Measurements from ENCODE around the gene PINK1. TPM values are rescaled to one million over a fixed set of nuclear protein-coding genes. Genes with fewer than 3 reads are reported as not detected.

Gene PINK1
- total and polyA plus RNA-seq, 2 of the 13 experiments (the other 11 are each of a cell fraction or from before 2014, with no cell fraction given) = 15.3 to 16.1 TPM

DNA sequence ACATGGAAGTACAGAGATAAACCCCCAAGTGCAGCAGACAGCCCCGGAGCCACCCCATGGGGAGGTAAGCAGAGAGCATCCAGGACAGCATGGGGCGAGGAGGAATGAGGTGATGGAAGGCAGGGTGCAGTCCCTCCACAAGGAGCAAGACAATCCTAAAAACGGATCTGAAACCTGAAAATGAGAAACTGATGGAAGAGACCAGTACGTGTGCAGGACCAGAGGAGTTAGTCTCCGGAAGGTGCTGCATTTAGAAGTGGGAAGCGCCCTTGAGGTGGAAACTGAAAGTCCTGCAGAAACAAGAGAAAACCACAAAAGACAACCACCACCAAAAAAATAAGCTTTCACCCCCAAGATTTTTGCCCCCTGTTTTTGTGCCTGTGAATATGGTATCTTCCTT, 45.3 kb downstream of the PINK1 start:
- CTCF ChIA-PET (ENCODE audit: low intra/inter-chr PET ratio, low total read pairs) = no interaction called here
- FAIRE-seq = no peak
- TF ChIP-seq, protein P1, sequence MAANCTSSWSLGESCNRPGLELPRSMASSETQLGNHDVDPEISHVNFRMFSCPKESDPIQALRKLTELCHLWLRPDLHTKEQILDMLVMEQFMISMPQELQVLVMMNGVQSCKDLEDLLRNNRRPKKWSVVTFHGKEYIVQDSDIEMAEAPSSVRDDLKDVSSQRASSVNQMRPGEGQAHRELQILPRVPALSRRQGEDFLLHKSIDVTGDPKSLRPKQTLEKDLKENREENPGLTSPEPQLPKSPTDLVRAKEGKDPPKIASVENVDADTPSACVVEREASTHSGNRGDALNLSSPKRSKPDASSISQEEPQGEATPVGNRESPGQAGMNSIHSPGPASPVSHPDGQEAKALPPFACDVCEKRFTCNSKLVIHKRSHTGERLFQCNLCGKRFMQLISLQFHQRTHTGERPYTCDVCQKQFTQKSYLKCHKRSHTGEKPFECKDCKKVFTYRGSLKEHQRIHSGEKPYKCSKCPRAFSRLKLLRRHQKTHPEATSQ (CRISPR knock-in tag; IDR thresholded peaks at IDR 0.05; ENCODE audit: borderline replicate concordance) = no peak
- TF ChIP-seq, protein P2, sequence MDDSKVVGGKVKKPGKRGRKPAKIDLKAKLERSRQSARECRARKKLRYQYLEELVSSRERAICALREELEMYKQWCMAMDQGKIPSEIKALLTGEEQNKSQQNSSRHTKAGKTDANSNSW (CRISPR knock-in tag; IDR thresholded peaks at IDR 0.05; ENCODE audit: borderline replicate concordance) = no peak
- TF ChIP-seq ZNF773 (CRISPR knock-in tag; IDR thresholded peaks at IDR 0.05; ENCODE audit: borderline replicate concordance) (no peak), ZNF264 (CRISPR knock-in tag; IDR thresholded peaks at IDR 0.05) (no peak), ZBTB7A (CRISPR knock-in tag; IDR thresholded peaks at IDR 0.05) (no peak), ETV5 (CRISPR knock-in tag; IDR thresholded peaks at IDR 0.05; ENCODE audit: borderline replicate concordance) (no peak), ZNF143 (CRISPR knock-in tag; IDR thresholded peaks at IDR 0.05) (no peak), MBNL3 (CRISPR knock-in tag; conservative IDR thresholded peaks at IDR 0.05) (no peak), CENPT (CRISPR knock-in tag; IDR thresholded peaks at IDR 0.05; ENCODE audit: low read depth) (no peak), PHF21A (CRISPR knock-in tag; IDR thresholded peaks at IDR 0.05) (no peak), SKI (IDR thresholded peaks at IDR 0.05; ENCODE audit: partially characterized antibody) (no peak), ZBTB3 (CRISPR knock-in tag; IDR thresholded peaks at IDR 0.05; ENCODE audit: borderline replicate concordance, low read depth) (no peak)
- TF ChIP-seq, protein P3, sequence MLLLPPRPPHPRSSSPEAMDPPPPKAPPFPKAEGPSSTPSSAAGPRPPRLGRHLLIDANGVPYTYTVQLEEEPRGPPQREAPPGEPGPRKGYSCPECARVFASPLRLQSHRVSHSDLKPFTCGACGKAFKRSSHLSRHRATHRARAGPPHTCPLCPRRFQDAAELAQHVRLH (CRISPR knock-in tag; IDR thresholded peaks at IDR 0.05; ENCODE audit: borderline replicate concordance, low read depth) = no peak
- TF ChIP-seq, protein P4, sequence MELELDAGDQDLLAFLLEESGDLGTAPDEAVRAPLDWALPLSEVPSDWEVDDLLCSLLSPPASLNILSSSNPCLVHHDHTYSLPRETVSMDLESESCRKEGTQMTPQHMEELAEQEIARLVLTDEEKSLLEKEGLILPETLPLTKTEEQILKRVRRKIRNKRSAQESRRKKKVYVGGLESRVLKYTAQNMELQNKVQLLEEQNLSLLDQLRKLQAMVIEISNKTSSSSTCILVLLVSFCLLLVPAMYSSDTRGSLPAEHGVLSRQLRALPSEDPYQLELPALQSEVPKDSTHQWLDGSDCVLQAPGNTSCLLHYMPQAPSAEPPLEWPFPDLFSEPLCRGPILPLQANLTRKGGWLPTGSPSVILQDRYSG (CRISPR knock-in tag; IDR thresholded peaks at IDR 0.05) = no peak
- TF ChIP-seq, protein P5, sequence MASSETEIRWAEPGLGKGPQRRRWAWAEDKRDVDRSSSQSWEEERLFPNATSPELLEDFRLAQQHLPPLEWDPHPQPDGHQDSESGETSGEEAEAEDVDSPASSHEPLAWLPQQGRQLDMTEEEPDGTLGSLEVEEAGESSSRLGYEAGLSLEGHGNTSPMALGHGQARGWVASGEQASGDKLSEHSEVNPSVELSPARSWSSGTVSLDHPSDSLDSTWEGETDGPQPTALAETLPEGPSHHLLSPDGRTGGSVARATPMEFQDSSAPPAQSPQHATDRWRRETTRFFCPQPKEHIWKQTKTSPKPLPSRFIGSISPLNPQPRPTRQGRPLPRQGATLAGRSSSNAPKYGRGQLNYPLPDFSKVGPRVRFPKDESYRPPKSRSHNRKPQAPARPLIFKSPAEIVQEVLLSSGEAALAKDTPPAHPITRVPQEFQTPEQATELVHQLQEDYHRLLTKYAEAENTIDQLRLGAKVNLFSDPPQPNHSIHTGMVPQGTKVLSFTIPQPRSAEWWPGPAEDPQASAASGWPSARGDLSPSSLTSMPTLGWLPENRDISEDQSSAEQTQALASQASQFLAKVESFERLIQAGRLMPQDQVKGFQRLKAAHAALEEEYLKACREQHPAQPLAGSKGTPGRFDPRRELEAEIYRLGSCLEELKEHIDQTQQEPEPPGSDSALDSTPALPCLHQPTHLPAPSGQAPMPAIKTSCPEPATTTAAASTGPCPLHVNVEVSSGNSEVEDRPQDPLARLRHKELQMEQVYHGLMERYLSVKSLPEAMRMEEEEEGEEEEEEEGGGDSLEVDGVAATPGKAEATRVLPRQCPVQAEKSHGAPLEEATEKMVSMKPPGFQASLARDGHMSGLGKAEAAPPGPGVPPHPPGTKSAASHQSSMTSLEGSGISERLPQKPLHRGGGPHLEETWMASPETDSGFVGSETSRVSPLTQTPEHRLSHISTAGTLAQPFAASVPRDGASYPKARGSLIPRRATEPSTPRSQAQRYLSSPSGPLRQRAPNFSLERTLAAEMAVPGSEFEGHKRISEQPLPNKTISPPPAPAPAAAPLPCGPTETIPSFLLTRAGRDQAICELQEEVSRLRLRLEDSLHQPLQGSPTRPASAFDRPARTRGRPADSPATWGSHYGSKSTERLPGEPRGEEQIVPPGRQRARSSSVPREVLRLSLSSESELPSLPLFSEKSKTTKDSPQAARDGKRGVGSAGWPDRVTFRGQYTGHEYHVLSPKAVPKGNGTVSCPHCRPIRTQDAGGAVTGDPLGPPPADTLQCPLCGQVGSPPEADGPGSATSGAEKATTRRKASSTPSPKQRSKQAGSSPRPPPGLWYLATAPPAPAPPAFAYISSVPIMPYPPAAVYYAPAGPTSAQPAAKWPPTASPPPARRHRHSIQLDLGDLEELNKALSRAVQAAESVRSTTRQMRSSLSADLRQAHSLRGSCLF (CRISPR knock-in tag; IDR thresholded peaks at IDR 0.05; ENCODE audit: borderline replicate concordance) = no peak
- TF ChIP-seq, protein P6, sequence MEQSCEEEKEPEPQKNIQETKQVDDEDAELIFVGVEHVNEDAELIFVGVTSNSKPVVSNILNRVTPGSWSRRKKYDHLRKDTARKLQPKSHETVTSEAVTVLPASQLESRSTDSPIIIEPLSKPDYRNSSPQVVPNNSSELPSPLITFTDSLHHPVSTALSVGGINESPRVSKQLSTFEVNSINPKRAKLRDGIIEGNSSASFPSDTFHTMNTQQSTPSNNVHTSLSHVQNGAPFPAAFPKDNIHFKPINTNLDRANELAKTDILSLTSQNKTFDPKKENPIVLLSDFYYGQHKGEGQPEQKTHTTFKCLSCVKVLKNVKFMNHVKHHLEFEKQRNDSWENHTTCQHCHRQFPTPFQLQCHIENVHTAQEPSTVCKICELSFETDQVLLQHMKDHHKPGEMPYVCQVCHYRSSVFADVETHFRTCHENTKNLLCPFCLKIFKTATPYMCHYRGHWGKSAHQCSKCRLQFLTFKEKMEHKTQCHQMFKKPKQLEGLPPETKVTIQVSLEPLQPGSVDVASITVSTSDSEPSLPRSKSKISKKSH (CRISPR knock-in tag; IDR thresholded peaks at IDR 0.05; ENCODE audit: borderline replicate concordance) = no peak

More for the DNA sequence above, 45.3 kb downstream of the PINK1 start:
- POLR2A ChIA-PET = no interaction called here
- no peak overlapping the region for H3K27ac ChIP-seq (ENCODE audit: extremely low read length, insufficient read depth, low read length)
- ATAC-seq (no peak), DNase-seq (ENCODE audit: low spot score) (no peak)
- no peaks in the 10 kb centered on the region for H3K9me3 ChIP-seq (ENCODE audit: low read length)
- H3K27me3 ChIP-seq (ENCODE audit: control insufficient read depth in 1 of 2, insufficient read depth in 2 of 2, low read length in 2 of 2) = peaks cover 0 to 17% of the 10 kb centered on the region in 2 experiments; a peak in 3 of 5 replicates
- H4K20me1 ChIP-seq (ENCODE audit: insufficient read depth, low read length) = no peaks in the 10 kb centered on the region
- 62% methylated on average over 6 of the region's 6 CpGs for WGBS (ENCODE audit: low lambda C conversion rate)
- intact Hi-C loops (cut with micrococcal nuclease; ENCODE audit: unreplicated experiment) = no loop called here
- in situ Hi-C loops (cut with HindIII; ENCODE audit: extremely low pct_ligation_motif_present, low pct_unique_long_range_greater_than_20kb) = no loop called here
- H3K79me2 ChIP-seq (ENCODE audit: insufficient read depth, low read length) = no peaks in the 10 kb centered on the region
- no peak overlapping the region for H3K4me2 ChIP-seq (ENCODE audit: low read depth, low read length)
- no peak overlapping the region for H3K4me3 ChIP-seq (replicated peaks in 1 of 3; ENCODE audit: insufficient read depth in 1 of 3, low read depth in 2 of 3, low read length in 3 of 3)
- BruUV-seq (replicated peaks) = no TSS peak
- H2AFZ ChIP-seq (ENCODE audit: low read length) = no peak overlapping the region
- no peak overlapping the region for H3K9ac ChIP-seq (ENCODE audit: insufficient read depth, low read depth, low read length)
- H3K4me1 ChIP-seq (ENCODE audit: insufficient read depth, low read length) = peaks cover 13% of the 10 kb centered on the region
- no peaks in the 10 kb centered on the region for H3K36me3 ChIP-seq (replicated peaks in 1 of 2; ENCODE audit: control insufficient read depth in 1 of 2, insufficient read depth in 2 of 2, low read length in 2 of 2)

Data from HepG2 (cell line).